ENCODE results near the gene HDDC3. TPM values are rescaled to one million over a fixed set of nuclear protein-coding genes. Genes with fewer than 3 reads are reported as not detected.

The HDDC3 gene
- total RNA-seq, 1 experiment from 2014 or later = 13.3 TPM

DNA sequence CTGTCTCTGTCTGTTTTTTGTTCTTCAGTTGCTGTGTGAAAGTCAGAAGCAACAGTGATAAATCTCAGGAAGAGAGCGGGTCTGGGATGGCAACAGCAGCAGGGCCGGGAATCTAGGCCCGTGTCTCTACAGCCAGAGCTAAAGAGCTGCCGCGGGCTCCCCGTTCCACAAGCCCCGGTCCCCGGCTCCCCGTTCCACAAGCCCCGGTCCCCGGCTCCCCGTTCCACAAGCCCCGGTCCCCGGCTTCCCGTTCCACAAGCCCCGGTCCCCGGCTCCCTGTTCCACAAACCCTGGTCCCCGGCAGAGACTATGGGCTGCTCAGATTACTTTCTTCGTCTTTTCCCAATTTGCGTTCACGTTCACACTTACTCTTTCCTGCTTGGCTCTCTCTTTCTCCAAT is 41.9 kb upstream of the HDDC3 start:
- no peak overlapping the region for H2AFZ ChIP-seq (ENCODE audit: low read length)
- H3K23me2 ChIP-seq (ENCODE audit: insufficient read length, low read depth, low read length, poor library complexity, severe bottlenecking) = no peaks in the 10 kb centered on the region
- no peak overlapping the region for H3K56ac ChIP-seq (ENCODE audit: insufficient read length, low read depth, low read length)
- H2AK5ac ChIP-seq (ENCODE audit: insufficient read length, low read length) = no peak overlapping the region
- no peak overlapping the region for H3K9ac ChIP-seq (ENCODE audit: extremely low read depth, insufficient read length, low read length)
- H3K4ac ChIP-seq (ENCODE audit: low read depth, low read length) = no peak overlapping the region
- no peak overlapping the region for H2BK15ac ChIP-seq (ENCODE audit: low read depth, low read length)
- no peaks in the 10 kb centered on the region for H3K9me3 ChIP-seq (ENCODE audit: control insufficient read depth, low read depth, low read length)
- Mint-ChIP-seq H3K4me3 (no peak overlapping the region), H3K9me3 (no peaks in the 10 kb centered on the region), H3K36me3 (ENCODE audit: insufficient read depth in 1 of 3, low read depth in 3 of 3) (peaks cover 57 to 84% (median 79%) of the 10 kb centered on the region in 3 experiments; a peak in 6 of 7 replicates), H3K4me1 (no peaks in the 10 kb centered on the region), H3K27me3 (ENCODE audit: low read depth) (no peaks in the 10 kb centered on the region), H3K27ac (no peak overlapping the region)
- DNase-seq = no peak
- no peaks in the 10 kb centered on the region for H3K4me1 ChIP-seq (ENCODE audit: insufficient read depth, low read length)
- TF ChIP-seq, protein P1, sequence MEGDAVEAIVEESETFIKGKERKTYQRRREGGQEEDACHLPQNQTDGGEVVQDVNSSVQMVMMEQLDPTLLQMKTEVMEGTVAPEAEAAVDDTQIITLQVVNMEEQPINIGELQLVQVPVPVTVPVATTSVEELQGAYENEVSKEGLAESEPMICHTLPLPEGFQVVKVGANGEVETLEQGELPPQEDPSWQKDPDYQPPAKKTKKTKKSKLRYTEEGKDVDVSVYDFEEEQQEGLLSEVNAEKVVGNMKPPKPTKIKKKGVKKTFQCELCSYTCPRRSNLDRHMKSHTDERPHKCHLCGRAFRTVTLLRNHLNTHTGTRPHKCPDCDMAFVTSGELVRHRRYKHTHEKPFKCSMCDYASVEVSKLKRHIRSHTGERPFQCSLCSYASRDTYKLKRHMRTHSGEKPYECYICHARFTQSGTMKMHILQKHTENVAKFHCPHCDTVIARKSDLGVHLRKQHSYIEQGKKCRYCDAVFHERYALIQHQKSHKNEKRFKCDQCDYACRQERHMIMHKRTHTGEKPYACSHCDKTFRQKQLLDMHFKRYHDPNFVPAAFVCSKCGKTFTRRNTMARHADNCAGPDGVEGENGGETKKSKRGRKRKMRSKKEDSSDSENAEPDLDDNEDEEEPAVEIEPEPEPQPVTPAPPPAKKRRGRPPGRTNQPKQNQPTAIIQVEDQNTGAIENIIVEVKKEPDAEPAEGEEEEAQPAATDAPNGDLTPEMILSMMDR (conservative IDR thresholded peaks at IDR 0.05) = no peak
- H2BK20ac ChIP-seq (ENCODE audit: low read depth, low read length, poor library complexity, severe bottlenecking) = no peak overlapping the region
- H3K14ac ChIP-seq (ENCODE audit: insufficient read depth, low read length) = no peak overlapping the region
- no peak overlapping the region for H3T11ph ChIP-seq (ENCODE audit: low read length)
- H2BK5ac ChIP-seq (ENCODE audit: insufficient read length, low read length) = no peak overlapping the region
- no peak overlapping the region for H2BK12ac ChIP-seq (ENCODE audit: insufficient read length, low read depth, low read length)
- H3K23ac ChIP-seq (ENCODE audit: insufficient read length, low read depth, low read length) = no peak overlapping the region
- no CpG with 5 or more reads among the region's 21 CpGs for WGBS (ENCODE audit: extremely low coverage, insufficient read length, low lambda C conversion rate)
- H3K4me2 ChIP-seq (ENCODE audit: insufficient read depth, insufficient read length, low read length) = no peak overlapping the region
- no peaks in the 10 kb centered on the region for H3K79me2 ChIP-seq (ENCODE audit: insufficient read depth, low read length)
- no peak overlapping the region for H2BK120ac ChIP-seq (ENCODE audit: low read depth, low read length, poor library complexity, severe bottlenecking)
- H4K91ac ChIP-seq (ENCODE audit: insufficient read length, low read depth, low read length) = no peak overlapping the region
- no peak overlapping the region for H4K8ac ChIP-seq (replicated peaks; ENCODE audit: insufficient read length, low read depth, low read length)
- H4K20me1 ChIP-seq (ENCODE audit: control insufficient read depth, insufficient read depth, insufficient read length) = no peaks in the 10 kb centered on the region
- no peak overlapping the region for H3K27ac ChIP-seq (ENCODE audit: insufficient read length, low read depth, low read length)
- no peak overlapping the region for H4K5ac ChIP-seq (ENCODE audit: insufficient read length, low read depth, low read length)
- H3K18ac ChIP-seq (ENCODE audit: insufficient read length, low read depth, low read length) = no peak overlapping the region
- H3K79me1 ChIP-seq (ENCODE audit: insufficient read depth, low read depth, low read length, poor library complexity, severe bottlenecking) = peaks cover 4% of the 10 kb centered on the region
- no peaks in the 10 kb centered on the region for H3K27me3 ChIP-seq (ENCODE audit: insufficient read depth, low read length)
